GM23338 (cell line): Measurements from ENCODE around the gene NDOR1.

Experiments
- CREB1 ChIP-seq: fragments of 250-450 bp; sonication (Bioruptor Pico); IDR thresholded peaks from 2 replicates; pipeline ENCODE4 v1.5.0; 2020; ENCODE audit warnings: low read depth, mild to moderate bottlenecking, moderate library complexity
- EZH2 ChIP-seq: fragments of 200-600 bp; sonication (generic); IDR thresholded peaks from one replicate; pipeline ENCODE4 v1.8.0; 2017; ENCODE audit warnings: antibody characterized with exemption, mild to moderate bottlenecking, low read depth; ENCODE audit not compliant: unreplicated experiment
- EZH2phosphoT487 ChIP-seq: fragments of 200-600 bp; sonication (generic); IDR thresholded peaks from one replicate; pipeline ENCODE4 v1.8.1; 2018; ENCODE audit warnings: antibody characterized with exemption; ENCODE audit not compliant: unreplicated experiment
- JUNB ChIP-seq: IDR thresholded peaks from one replicate; pipeline ENCODE4 v1.6.1; 2016; ENCODE audit warnings: antibody characterized with exemption; ENCODE audit not compliant: unreplicated experiment
- POLR2AphosphoS5 ChIP-seq: IDR thresholded peaks from 2 replicates; pipeline ENCODE4 v1.6.1; 2016; ENCODE audit warnings: antibody characterized with exemption, low read depth
- REST ChIP-seq: IDR thresholded peaks from one replicate; pipeline ENCODE4 v1.6.1; 2018; ENCODE audit warnings: antibody characterized with exemption; ENCODE audit not compliant: unreplicated experiment
- TF ChIP-seq, protein P1 (sequence below), 2 experiments: fragments of 200-600 bp in 1 of 2; sonication (generic) in 1 of 2; conservative IDR thresholded peaks; 2 replicates each; pipeline versions ENCODE4 v1.5.1 to v1.6.1; 2016 to 2017; ENCODE audit warnings: antibody characterized with exemption in 2 of 2, low read depth in 2 of 2, mild to moderate bottlenecking in 2 of 2, moderate library complexity in 1 of 2
- TF ChIP-seq, protein P2 (sequence below): IDR thresholded peaks from 2 replicates; pipeline ENCODE4 v1.6.1; 2016; ENCODE audit warnings: antibody characterized with exemption

- TF ChIP-seq, protein P1, sequence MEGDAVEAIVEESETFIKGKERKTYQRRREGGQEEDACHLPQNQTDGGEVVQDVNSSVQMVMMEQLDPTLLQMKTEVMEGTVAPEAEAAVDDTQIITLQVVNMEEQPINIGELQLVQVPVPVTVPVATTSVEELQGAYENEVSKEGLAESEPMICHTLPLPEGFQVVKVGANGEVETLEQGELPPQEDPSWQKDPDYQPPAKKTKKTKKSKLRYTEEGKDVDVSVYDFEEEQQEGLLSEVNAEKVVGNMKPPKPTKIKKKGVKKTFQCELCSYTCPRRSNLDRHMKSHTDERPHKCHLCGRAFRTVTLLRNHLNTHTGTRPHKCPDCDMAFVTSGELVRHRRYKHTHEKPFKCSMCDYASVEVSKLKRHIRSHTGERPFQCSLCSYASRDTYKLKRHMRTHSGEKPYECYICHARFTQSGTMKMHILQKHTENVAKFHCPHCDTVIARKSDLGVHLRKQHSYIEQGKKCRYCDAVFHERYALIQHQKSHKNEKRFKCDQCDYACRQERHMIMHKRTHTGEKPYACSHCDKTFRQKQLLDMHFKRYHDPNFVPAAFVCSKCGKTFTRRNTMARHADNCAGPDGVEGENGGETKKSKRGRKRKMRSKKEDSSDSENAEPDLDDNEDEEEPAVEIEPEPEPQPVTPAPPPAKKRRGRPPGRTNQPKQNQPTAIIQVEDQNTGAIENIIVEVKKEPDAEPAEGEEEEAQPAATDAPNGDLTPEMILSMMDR (conservative IDR thresholded peaks at IDR 0.05; ENCODE audit: low read depth in 2 of 2) = peak in 1 of 2 experiments; percentile 18; a peak in 2 of 4 replicates
- TF ChIP-seq REST (no peak), POLR2AphosphoS5 (no peak), EZH2phosphoT487 (no peak), EZH2 (no peak), CREB1 (CRISPR knock-in tag) (no peak), JUNB (no peak)
- TF ChIP-seq, protein P2, sequence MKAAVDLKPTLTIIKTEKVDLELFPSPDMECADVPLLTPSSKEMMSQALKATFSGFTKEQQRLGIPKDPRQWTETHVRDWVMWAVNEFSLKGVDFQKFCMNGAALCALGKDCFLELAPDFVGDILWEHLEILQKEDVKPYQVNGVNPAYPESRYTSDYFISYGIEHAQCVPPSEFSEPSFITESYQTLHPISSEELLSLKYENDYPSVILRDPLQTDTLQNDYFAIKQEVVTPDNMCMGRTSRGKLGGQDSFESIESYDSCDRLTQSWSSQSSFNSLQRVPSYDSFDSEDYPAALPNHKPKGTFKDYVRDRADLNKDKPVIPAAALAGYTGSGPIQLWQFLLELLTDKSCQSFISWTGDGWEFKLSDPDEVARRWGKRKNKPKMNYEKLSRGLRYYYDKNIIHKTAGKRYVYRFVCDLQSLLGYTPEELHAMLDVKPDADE = no peak
Measured at GRCh38 chr9:137244486-137245449, 39.3 kb downstream of the NDOR1 start.
